ENCODE data around the gene VSTM4. TPM values are rescaled to one million over a fixed set of nuclear protein-coding genes. Genes with fewer than 3 reads are reported as not detected.

VSTM4 gene
- total RNA-seq, 2 donors from 2014 or later: 1.2 to 3.1 TPM

- H3K36me3 ChIP-seq: no peaks in the 10 kb centered on the region
- intact Hi-C loops (cut with DNase I): no loop called here
Measured at GRCh38 chr10:49062229-49062628, 53.1 kb downstream of the VSTM4 start.

GRCh38 chr10:49061667-49062066 lies 53.7 kb downstream of the VSTM4 start:
- H3K36me3 ChIP-seq: no peaks in the 10 kb centered on the region

More at GRCh38 chr10:49062229-49062628, 53.1 kb downstream of the VSTM4 start:
- no peaks in the 10 kb centered on the region for H3K27me3 ChIP-seq
- H3K9ac ChIP-seq (ENCODE audit: low read depth in 2 of 2, low read length in 2 of 2): no peak overlapping the region
- no peak overlapping the region for H3K27ac ChIP-seq
- H3K9me3 ChIP-seq: no peaks in the 10 kb centered on the region
- no peak for TF ChIP-seq CTCF (IDR thresholded peaks at IDR 0.05)
- no peak overlapping the region for H3K4me3 ChIP-seq
- no peaks in the 10 kb centered on the region for H3K4me1 ChIP-seq
- DNase-seq: no peak

DNA sequence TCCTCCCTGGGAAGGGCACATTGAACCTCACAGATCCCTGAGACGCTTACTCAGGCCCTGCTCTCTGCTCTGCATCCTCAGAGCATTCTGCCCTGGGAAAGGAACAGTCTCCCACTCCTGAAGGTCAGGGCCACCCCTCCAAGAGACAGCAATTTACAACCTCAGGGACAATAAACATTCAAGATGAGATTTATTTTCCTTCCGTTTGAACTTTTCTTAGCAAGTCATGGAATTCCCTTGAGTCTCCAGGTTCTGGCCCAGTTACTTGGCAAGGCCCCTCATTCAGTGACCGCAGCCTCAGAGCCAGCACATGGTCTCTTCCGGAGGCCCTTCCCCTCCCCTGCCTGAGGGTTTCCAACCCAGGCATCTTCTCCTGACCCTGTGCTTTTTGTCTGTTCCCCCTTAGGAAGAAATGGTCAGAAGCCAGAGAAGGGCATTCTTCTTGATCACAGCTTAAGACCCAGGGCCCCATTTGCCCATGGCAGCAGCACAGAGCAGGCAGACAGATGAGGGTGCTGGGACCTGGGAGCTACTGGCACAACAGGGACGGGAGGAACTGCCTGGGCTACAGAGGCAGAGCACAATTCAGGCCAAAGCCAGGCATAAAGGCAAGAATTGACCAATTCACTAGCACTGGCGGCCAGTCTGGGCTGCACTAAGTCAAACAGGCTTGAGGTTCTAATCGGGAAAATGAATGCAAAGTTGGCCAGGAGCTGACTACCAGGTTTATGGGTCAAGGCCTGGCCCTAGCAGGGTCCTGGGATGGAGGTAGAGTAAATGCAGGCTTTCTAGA lies 56.7 kb downstream of the VSTM4 start:
- no peak overlapping the region for H3K4me3 ChIP-seq
- no peaks in the 10 kb centered on the region for H3K4me1 ChIP-seq
- H3K9me3 ChIP-seq: no peaks in the 10 kb centered on the region
- no peak overlapping the region for H3K27ac ChIP-seq
- no peaks in the 10 kb centered on the region for H3K27me3 ChIP-seq
- no peak overlapping the region for H3K9ac ChIP-seq (ENCODE audit: low read depth in 2 of 2, low read length in 2 of 2)
- TF ChIP-seq CTCF (IDR thresholded peaks at IDR 0.05): no peak
- no peaks in the 10 kb centered on the region for H3K36me3 ChIP-seq
- DNase-seq: no peak
- intact Hi-C loops (cut with DNase I): no loop called here

More at GRCh38 chr10:49061667-49062066, 53.7 kb downstream of the VSTM4 start:
- no peak for DNase-seq
- H3K4me3 ChIP-seq: no peak overlapping the region
- H3K4me1 ChIP-seq: no peaks in the 10 kb centered on the region
- no peaks in the 10 kb centered on the region for H3K27me3 ChIP-seq
- intact Hi-C loops (cut with DNase I): no loop called here
- TF ChIP-seq CTCF (IDR thresholded peaks at IDR 0.05): no peak
- H3K9ac ChIP-seq (ENCODE audit: low read depth in 2 of 2, low read length in 2 of 2): no peak overlapping the region
- no peak overlapping the region for H3K27ac ChIP-seq
- no peaks in the 10 kb centered on the region for H3K9me3 ChIP-seq

GRCh38 chr10:49057231-49057880 lies 58.0 kb downstream of the VSTM4 start:
- Histone ChIP-seq H3K4me1 (no peaks in the 10 kb centered on the region), H3K9ac (ENCODE audit: low read depth in 2 of 2, low read length in 2 of 2) (no peak overlapping the region), H3K9me3 (no peaks in the 10 kb centered on the region), H3K27me3 (no peaks in the 10 kb centered on the region), H3K4me3 (no peak overlapping the region), H3K36me3 (no peaks in the 10 kb centered on the region), H3K27ac (no peak overlapping the region)
- no peak for DNase-seq
- intact Hi-C loops (cut with DNase I): no loop called here
- no peak for TF ChIP-seq CTCF (IDR thresholded peaks at IDR 0.05)

DNA sequence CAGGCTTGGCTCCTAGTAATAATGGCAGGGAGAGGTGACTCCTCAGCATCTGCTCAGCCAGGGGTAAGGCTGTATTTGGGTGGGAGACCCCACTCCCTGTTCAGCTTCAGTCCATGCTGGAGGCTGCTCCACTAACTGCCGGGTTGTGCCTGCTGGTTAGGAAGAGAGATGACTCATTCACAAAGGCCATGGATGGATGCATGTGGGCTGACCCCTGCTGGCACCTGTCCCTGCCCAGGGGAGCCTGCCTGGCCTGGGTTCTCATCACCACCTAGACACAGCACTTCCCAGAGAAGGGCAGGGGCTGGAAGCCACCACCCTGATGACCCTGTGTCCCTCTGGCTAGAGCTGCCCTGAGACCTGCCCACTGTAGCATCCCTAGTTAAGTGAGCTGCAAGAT lies 59.0 kb downstream of the VSTM4 start:
- no peak overlapping the region for H3K27ac ChIP-seq
- no peaks in the 10 kb centered on the region for H3K27me3 ChIP-seq
- DNase-seq: no peak
- no peak for TF ChIP-seq CTCF (IDR thresholded peaks at IDR 0.05)
- H3K36me3 ChIP-seq: no peaks in the 10 kb centered on the region
- intact Hi-C loops (cut with DNase I): no loop called here
- H3K9ac ChIP-seq (ENCODE audit: low read depth in 2 of 2, low read length in 2 of 2): no peak overlapping the region
- no peaks in the 10 kb centered on the region for H3K4me1 ChIP-seq
- no peaks in the 10 kb centered on the region for H3K9me3 ChIP-seq
- H3K4me3 ChIP-seq: no peak overlapping the region
